Measurements from ENCODE around the gene RAMP3.

DNA sequence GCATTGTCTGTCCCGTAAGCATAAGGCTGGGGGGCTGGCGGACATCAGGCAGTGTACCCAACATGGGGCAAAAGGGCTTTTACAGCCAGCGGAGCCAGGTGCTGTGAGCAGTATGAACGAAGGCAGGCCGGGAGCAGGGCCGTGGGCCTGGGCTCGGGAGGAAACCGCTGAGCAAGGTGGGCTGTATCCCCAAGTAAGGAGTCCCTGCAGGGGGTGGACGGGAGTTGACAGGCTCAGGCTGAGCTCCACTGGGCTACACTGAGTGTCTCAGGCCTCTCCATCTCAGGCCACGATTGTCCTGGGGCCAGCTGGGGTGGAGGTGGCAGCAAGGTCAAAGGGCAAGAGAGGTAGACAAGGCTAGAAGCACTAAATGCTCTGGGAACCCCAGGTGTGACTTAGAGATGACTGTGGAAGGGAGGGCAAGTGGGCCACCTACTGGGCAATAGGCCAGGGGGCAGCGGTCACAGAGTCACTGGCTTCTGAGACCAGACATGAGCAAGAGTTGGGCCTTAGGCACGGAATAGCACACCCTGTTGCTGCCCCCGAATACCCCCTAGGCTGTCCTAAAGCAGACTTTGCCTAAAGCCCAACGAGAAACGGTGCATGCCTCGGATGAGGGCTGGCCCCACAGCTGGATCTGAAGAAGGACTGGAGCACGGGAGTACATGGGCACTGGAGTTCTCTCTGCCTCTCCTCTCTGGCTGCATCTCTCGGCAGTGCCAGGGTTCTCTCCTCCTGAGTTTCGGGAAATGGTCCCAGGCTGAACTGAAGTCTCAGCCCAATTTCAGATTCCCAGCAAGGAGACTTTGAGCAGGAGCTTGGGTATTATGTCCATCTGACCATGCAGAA lies 10.8 kb upstream of the RAMP3 start:
- TF ChIP-seq CTCF (conservative IDR thresholded peaks at IDR 0.05 in 1 of 2, IDR thresholded peaks at IDR 0.05 in 1 of 2; ENCODE audit: extremely low read depth in 1 of 2, insufficient read depth in 1 of 2, low read depth in 1 of 2, low read length in 2 of 2) (no peak), EZH2 (IDR thresholded peaks at IDR 0.05; ENCODE audit: borderline replicate concordance, low read length) (no peak)

Measured in mammary epithelial cell (primary cell).